Loucy (cell line): Measurements from ENCODE around the gene KRTAP9-9.
"Not testable (repeated sequence)": the region's sequence is repeated elsewhere in the genome, so short reads cannot be mapped to it uniquely, and the experiment has no call there.

Experiments
- H2AFZ ChIP-seq: fragments of 200-600 bp; sonication (generic); 2 replicates; pipeline ENCODE4 v1.6.0; 2016; ENCODE audit warnings: antibody characterized with exemption, mild to moderate bottlenecking, low read length, moderate library complexity
- H3F3A ChIP-seq: fragments of 200-600 bp; 2 replicates; pipeline ENCODE4 v1.6.0; 2016; ENCODE audit warnings: antibody characterized with exemption, low read depth, mild to moderate bottlenecking
- H3K27me3 ChIP-seq: fragments of 200-600 bp; sonication (generic); 2 replicates; pipeline ENCODE4 v1.6.1; 2014; ENCODE audit warnings: low read length, mild to moderate bottlenecking; ENCODE audit not compliant: insufficient read depth, poor library complexity, severe bottlenecking
- H3K36me3 ChIP-seq: fragments of 200-600 bp; sonication (generic); 2 replicates; pipeline ENCODE4 v1.6.1; 2016; ENCODE audit warnings: low read length; ENCODE audit not compliant: insufficient read depth
- H3K4me1 ChIP-seq: fragments of 200-600 bp; sonication (generic); 2 replicates; pipeline ENCODE4 v1.5.1; 2014; ENCODE audit warnings: low read length, mild to moderate bottlenecking; ENCODE audit not compliant: insufficient read depth, poor library complexity, severe bottlenecking
- H3K4me2 ChIP-seq: fragments of 200-600 bp; sonication (generic); 2 replicates; pipeline ENCODE4 v1.6.0; 2014; ENCODE audit warnings: antibody characterized with exemption, low read length, low read depth, mild to moderate bottlenecking; ENCODE audit not compliant: poor library complexity, severe bottlenecking
- H3K4me3 ChIP-seq: fragments of 200-600 bp; sonication (generic); 2 replicates; pipeline ENCODE4 v1.5.1; 2014; ENCODE audit warnings: low read length, mild to moderate bottlenecking, mixed read lengths; ENCODE audit not compliant: poor library complexity, severe bottlenecking
- H3K79me2 ChIP-seq: fragments of 200-600 bp; sonication (generic); 2 replicates; pipeline ENCODE4 v1.6.1; 2014; ENCODE audit warnings: low read length; ENCODE audit not compliant: insufficient read depth
- H3K9ac ChIP-seq: fragments of 200-600 bp; sonication (generic); 2 replicates; pipeline ENCODE4 v1.6.0; 2014; ENCODE audit warnings: mild to moderate bottlenecking, low read depth, low read length, moderate library complexity; ENCODE audit not compliant: poor library complexity, severe bottlenecking
- H3K9me2 ChIP-seq: fragments of 200-600 bp; sonication (generic); replicated peaks from 2 replicates; pipeline ENCODE4 v1.6.1; 2016; ENCODE audit warnings: low read depth, low read length, mixed read lengths
- H3K9me3 ChIP-seq: fragments of 200-600 bp; sonication (generic); 2 replicates; pipeline ENCODE4 v1.6.1; 2014; ENCODE audit warnings: mild to moderate bottlenecking, antibody characterized with exemption, low read length, low read depth; ENCODE audit not compliant: insufficient read depth
- H4K20me1 ChIP-seq: fragments of 200-600 bp; sonication (generic); 2 replicates; pipeline ENCODE4 v1.6.0; 2014; ENCODE audit warnings: antibody characterized with exemption, low read length, mild to moderate bottlenecking; ENCODE audit not compliant: insufficient read depth, poor library complexity, severe bottlenecking
- EZH2phosphoT487 ChIP-seq: fragments of 200-600 bp; IDR thresholded peaks from 2 replicates; pipeline ENCODE4 v1.6.1; 2018; ENCODE audit warnings: antibody characterized with exemption, mild to moderate bottlenecking, moderate library complexity, borderline replicate concordance
- TF ChIP-seq, protein P1 (sequence below): fragments of 200-600 bp; sonication (generic); conservative IDR thresholded peaks from 2 replicates; pipeline ENCODE4 v1.5.1; 2014; ENCODE audit warnings: mild to moderate bottlenecking, antibody characterized with exemption, low read length

The KRTAP9-9 gene

DNA sequence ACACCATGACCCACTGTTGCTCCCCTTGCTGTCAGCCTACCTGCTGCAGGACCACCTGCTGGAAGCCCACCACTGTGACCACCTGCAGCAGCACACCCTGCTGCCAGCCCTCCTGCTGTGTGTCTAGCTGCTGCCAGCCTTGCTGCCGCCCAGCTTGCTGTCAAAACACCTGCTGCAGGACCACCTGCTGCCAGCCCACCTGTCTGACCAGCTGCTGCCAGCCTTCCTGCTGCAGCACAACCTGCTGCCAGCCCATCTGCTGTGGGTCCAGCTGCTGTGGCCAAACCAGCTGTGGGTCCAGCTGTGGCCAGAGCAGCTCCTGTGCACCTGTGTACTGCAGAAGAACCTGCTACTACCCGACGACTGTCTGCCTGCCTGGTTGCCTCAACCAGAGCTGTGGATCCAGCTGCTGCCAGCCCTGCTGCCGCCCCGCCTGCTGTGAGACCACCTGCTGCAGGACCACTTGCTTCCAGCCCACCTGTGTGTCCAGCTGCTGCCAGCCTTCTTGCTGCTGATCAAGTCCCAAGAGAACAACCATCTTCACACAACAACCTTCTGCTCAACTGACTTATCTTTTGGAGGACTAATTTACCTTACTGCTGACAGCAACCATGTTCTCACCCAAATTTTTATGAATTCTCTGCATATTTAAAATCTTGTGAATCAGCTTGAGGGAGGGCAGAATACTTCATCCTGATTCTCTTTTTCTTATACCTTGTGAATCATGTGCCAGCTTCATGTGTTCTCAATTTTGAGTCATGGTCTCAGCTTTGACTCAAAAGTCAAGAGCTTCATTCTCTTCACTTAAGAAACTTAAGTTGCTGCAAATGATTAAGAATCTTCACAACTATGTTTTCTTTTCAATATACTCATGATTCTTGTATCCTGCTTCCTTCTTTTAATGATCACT lies at the start of gene KRTAP9-9:
Gene KRTAP9-9, plus strand, starts transcription at position 4 of the 910 bp plus-strand sequence.
- H3K4me1 ChIP-seq, H3F3A ChIP-seq, H3K9ac ChIP-seq, H4K20me1 ChIP-seq, H3K27me3 ChIP-seq, H3K4me2 ChIP-seq, H3K79me2 ChIP-seq, H3K4me3 ChIP-seq, H3K9me2 ChIP-seq, H3K9me3 ChIP-seq, H3K36me3 ChIP-seq, H2AFZ ChIP-seq: not testable (repeated sequence)

DNA sequence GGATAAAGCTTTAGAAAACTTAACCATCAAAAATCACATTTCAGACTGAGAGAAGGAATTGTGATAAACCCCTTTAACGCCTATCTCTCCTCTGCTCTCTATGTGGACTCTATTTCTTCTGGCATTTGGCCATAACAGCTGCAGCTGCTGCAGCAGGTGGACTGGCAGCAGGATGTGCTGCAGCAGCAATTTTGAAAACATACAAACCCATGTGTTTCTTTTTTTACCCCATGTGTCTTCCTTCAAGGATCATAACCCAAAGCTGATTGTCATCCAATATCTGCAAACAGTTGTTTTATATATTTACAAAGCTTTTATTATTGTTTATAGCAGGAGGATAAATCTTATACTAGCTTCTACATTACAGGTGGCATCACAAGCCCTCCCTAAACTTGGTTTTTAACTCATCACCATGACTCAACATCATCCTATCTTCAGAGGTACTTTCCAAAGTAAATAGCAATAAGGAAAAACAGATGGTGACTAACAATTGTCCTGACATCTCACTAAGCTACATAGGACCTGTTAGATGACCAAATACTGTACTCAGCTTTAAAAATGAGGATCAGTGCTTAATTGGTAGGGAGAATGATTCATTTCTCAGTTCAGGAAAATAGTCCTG lies 43.2 kb upstream of the KRTAP9-9 start:
- no peaks in the 10 kb centered on the region for H3K9me3 ChIP-seq
- H3K27me3 ChIP-seq = peaks cover 5% of the 10 kb centered on the region
- H3F3A ChIP-seq = no peaks in the 10 kb centered on the region
- H3K9me2 ChIP-seq = no peaks in the 10 kb centered on the region
- H3K79me2 ChIP-seq = no peaks in the 10 kb centered on the region
- no peaks in the 10 kb centered on the region for H3K4me1 ChIP-seq
- TF ChIP-seq EZH2phosphoT487 = no peak
- TF ChIP-seq, protein P1, sequence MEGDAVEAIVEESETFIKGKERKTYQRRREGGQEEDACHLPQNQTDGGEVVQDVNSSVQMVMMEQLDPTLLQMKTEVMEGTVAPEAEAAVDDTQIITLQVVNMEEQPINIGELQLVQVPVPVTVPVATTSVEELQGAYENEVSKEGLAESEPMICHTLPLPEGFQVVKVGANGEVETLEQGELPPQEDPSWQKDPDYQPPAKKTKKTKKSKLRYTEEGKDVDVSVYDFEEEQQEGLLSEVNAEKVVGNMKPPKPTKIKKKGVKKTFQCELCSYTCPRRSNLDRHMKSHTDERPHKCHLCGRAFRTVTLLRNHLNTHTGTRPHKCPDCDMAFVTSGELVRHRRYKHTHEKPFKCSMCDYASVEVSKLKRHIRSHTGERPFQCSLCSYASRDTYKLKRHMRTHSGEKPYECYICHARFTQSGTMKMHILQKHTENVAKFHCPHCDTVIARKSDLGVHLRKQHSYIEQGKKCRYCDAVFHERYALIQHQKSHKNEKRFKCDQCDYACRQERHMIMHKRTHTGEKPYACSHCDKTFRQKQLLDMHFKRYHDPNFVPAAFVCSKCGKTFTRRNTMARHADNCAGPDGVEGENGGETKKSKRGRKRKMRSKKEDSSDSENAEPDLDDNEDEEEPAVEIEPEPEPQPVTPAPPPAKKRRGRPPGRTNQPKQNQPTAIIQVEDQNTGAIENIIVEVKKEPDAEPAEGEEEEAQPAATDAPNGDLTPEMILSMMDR = no peak
- H3K4me2 ChIP-seq = no peak overlapping the region
- no peaks in the 10 kb centered on the region for H4K20me1 ChIP-seq
- no peaks in the 10 kb centered on the region for H3K36me3 ChIP-seq
- H3K9ac ChIP-seq = no peak overlapping the region
- H2AFZ ChIP-seq = no peak overlapping the region
- H3K4me3 ChIP-seq = no peak overlapping the region

DNA sequence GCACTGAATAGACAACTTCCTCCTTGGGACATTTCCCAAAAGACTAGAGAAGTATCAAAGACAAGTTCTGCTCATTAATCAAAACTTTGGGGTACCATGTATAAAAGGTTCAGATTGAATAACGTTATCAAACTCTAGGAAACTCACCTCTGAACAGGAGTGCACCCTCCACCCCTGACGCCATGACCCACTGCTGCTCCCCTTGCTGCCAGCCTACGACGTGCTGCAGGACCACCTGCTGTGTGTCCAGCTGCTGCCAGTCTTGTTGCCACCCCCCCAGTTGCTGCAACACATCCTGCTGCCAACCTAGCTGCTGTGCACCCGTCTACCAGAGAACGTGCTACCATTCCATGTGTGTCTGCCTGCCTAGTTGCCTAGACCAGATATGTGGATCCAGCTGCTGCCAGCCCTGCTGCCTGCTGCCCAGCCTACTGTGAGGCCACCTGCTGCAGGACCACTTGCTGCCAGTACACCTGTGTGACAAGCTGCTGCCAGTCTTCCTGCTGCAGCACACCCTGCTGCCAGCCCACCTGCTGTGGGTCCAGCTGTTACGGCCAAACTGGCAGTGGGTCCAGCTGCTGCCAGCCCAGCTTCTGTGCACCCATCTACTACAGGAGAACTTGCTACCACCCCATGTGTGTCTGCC lies 42.5 kb upstream of the KRTAP9-9 start:
- TF ChIP-seq, protein P1 = no peak
- TF ChIP-seq EZH2phosphoT487 = no peak
- Histone ChIP-seq H3K79me2 (no peaks in the 10 kb centered on the region), H3K4me3 (no peak overlapping the region), H3K4me1 (no peaks in the 10 kb centered on the region), H3K4me2 (no peak overlapping the region), H3K9ac (no peak overlapping the region), H3K36me3 (no peaks in the 10 kb centered on the region), H4K20me1 (no peaks in the 10 kb centered on the region), H3F3A (no peaks in the 10 kb centered on the region), H3K27me3 (no peaks in the 10 kb centered on the region), H3K9me2 (no peaks in the 10 kb centered on the region), H3K9me3 (no peaks in the 10 kb centered on the region), H2AFZ (no peak overlapping the region)
